GM19468 (cell line): ENCODE data around the gene CELA2A.
"Not testable (repeated sequence)": the region's sequence is repeated elsewhere in the genome, so short reads cannot be mapped to it uniquely, and the experiment has no call there.

Source experiments
- ATAC-seq: cut with Tn5 transposase; IDR thresholded peaks from one replicate; pipeline ENCODE4 v1.9.1; 2021; ENCODE audit warnings: mild to moderate bottlenecking, moderate library complexity, moderate number of reproducible peaks; ENCODE audit not compliant: unreplicated experiment; ENCODE audit errors: extremely low read depth

CELA2A gene

DNA sequence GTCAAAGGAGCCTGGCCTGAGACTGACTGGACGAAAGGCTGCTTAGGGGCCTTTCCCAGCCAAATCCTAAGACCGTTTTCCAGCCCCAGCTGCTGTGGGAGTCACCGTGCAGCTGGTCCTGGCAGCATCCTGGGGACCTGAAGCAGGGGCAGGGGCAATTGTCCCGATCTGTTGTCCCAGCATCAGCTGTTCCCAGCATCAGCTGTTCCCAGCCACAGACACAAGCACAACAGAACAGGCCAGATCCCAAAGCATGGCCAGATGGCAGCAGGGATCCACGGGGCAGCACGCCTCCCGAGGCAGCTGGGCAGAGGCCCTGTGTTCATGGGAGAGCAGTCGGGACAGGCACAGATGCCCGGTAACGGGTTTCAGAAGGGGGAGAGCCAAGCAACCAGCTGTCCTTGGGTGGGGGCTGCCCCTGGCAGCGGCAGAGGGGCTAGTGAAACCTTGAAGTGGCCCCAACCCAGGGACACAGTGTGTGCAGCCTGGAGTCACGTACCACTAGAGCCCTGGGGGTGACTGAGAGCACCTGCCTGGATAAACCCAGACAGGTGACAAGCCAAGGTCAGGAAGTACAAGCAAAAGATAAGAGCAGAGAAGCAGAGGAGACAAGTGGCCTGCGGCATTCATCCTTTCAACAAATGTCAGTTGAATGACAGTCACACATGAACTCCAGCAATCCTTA, 32.7 kb downstream of the CELA2A start:
- ATAC-seq, result no peak

DNA sequence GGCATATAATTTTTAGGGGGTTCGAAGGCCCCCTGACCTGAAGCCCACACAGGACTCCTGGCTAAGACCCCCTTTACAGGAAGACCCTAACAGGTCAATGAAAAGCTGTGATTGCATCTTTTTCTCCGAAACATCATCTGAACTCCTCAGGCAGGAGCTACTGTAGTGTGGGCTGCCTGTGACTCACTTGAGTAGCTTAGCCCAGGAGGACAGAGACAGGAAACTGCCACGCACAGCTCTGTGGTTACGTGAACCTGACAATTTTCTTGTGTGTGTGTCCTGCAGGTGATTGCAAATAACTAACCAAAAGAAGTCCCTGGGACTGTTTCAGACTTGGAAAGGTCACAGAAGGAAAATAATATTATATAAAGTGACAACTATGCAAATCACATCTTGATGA, 34.5 kb downstream of the CELA2A start:
- ATAC-seq, result not testable (repeated sequence)

DNA sequence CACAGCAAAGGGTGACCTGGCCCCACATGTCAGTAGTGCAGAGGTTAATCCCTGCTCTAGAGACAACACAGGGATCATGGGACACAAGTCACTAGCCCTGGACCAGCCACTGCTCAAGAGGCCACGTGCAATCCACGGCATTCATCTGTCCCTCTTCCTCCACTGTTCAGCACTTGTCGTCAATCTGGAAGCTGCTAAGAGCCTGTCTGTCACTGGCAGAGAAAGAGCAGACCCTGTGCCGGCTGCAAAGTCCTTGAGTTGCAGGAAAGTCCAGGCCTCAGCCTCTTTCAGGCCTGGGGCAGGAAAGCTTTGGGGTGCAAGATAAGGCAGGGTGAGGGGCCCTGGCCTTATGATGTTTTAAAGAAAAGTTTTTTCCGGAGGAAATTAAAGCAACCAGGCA, 36.1 kb downstream of the CELA2A start:
- no peak for ATAC-seq

DNA sequence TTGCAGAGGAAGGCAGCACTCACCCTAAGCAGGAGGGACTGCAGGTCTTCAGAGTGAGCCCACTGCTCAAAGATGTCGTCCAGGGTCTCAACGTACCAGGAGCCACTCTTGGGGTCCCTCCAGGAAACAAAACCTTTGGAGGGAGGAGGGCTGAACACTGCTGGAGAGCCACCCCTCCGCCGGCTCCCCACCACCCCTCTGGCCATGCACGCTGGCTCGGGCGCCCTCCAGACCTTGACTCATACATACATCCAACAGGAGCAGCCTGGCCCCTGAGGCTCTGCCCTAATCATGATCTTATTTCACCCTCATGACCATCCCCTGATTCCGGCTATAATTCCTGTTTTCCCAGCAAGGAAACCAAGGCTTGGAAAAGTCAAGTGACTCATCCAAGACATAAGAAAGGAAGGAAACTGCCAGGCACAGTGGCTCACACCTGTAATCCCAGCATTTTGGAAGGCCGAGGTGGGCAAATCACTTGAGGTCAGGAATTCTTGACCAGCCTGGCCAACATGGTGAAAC, 37.4 kb downstream of the CELA2A start:
- no peak for ATAC-seq

DNA sequence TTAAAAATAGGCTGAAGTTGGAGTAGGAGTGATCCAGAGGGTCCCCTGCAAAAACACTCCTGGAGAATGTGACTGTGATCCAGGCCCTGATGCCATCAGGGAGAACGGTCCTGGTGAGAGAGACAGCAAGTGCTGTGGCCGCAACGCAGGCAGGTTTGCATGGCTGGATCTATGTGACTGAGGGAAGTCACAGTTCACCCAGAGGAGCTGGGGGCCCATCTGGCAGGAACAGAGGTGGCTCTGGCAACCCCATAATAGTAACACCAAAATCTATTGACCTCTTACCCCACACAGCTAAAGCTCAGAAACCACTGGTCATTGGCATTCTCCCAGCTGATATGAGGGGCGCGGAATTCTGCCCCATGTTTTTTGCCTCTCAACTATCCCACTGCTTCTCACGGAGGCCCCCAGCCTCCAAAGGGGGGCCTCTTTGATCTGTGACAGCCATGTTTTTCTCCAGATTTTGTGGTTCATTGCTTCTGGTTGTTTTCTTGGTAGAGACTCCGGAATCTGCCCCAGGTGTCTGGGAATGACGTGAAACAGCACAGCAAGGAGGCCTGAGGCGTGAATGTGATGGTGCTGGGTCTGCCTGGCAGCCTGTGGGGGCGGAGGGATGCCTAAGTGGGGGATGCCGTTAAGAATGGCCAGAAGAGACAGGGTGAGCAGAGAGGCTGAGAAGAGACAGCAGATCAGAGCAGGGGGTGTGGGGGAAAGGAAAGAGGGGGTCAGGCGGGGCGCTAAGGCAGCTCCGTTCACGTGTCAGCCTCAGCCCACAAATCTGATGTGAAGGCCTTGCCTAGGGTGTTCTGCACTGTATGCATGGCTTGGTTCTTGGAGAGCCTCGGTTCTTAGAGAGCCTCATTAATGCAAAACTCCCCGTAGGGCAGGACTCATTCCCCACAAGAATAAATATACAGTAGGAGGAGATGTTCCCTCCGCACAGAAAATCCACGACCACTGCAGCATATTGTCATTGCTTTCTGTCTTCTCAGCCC, 43.9 kb downstream of the CELA2A start:
- no peak for ATAC-seq

DNA sequence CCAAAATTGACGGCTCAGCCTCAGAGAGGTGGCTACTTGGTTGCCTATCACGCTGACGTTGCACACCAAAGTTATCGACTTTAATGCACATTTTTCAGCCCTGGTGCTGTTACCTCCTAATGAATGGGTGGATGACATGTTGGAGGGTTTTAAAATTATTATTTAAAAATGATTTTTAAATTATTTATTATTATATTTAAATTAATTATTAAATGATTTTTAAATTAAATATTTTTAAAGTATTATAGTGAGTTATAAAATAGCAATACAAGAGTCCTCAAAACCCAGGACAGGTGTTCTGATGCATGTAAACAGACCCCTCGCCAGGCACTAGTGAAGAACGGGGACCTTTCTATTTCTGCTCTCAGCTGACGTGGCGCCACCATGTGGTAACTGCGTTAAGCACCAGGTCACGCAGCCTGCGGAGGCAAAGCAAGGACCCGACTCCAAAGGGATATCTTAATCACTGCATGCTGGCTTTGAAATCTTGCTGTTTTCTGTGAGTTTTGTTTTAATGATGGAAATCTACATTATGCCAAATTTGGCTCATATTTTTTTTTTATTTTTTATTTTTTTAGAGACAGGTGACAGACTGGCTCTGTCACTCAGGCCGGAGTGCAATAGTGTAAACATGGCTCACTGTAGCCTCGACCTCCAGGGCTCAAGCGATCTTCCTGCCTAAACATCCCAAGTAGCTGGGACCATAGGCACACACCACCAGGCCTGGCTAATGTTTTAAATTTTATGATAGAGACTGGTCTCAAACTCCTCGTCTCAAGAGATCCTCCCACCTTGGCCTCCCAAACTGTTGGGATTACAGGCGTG, 44.9 kb downstream of the CELA2A start:
- no peak for ATAC-seq

DNA sequence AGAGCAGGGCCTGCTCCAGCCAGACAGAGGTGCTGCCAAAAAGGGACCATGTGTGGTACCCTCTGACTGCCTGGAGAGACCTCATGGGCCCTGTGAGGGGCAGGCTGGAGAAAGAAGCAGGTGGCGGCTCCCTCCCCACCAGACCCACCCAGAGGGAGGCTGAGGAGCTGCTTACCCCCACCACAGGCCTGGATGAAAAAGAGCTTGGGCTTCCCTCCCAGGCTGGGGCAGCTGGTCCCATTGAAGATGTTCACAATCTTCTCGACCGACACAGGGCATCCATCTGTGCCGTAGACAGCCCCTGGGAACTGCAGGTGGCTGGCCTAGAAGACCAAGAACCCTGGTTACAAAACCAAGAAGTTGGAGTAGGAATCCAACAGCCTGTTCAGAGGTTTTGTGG, 47.9 kb downstream of the CELA2A start:
- no peak for ATAC-seq

DNA sequence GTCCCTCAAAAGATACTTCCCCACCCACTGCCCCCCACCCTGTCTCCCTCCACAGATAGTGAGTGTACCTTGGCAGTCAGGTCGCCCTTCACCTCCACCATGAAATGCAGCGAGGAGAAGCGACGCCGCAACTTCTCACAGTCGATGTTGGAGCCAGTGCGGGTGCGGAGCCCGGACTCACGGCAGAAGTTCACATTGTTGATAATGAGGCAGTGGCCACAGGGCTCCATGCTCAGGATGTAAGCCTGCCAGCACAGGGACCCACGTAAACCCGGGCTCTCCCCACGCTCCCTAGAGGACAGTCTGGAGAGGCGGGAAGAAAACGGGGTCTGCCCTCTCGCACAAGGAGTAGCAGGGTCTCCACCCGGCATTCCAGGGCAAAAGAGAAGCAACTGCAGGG, 50.3 kb downstream of the CELA2A start:
- no peak for ATAC-seq

DNA sequence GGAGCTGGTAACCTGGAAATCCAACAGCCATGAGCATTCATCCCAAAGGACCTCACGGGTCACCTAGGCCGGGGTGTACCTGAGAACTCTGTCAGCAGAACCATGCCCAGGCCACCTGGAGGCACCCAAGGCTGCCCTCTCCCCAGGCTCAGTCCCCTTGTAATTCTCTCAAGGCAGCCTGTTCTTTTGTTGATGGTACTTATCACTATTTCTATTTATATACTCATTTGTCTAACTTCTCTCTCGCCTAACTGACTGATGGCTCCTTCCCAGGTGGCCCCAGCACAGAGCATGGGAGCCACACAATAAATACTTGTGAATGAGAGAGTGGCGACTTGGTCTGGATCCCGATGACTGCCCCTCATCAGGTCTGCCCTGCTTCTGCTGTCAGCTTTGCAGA, 50.7 kb downstream of the CELA2A start:
- no peak for ATAC-seq

DNA sequence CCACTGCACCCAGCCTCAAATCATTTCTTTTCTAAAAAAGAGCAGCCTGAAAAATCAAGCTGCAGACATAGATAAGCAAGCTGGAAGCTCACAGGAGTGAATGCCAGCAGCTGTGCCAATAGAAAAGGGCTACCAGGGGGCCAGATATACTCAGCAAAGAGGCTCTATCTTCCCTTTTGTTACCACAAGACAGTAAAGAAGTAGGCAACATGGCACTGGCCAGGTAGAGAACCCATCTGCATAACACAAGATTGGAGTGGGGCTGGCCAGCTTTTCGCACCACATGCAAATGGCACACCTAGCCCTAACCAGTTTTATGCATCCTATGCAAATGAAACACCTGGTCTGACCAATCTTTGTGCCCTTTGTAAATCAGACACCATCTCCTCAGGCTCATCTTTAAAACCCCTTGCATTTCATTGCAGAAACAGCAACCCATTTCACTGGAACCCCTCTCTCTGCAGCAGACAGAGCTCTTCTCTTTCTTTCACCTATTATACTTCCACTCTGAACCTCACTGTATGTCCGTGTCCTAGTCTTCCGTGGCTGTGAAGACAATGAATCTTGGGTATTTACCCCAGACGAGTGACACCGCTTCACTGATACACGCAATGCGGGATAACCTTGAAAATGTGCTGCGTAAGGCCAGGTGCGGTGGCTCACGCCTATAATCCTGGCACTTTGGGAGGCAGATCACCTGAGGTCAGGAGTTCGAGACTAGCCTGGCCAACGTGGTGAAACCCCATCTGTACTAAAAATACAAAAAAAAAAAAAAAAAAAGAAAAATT, 52.4 kb downstream of the CELA2A start:
- no peak for ATAC-seq

DNA sequence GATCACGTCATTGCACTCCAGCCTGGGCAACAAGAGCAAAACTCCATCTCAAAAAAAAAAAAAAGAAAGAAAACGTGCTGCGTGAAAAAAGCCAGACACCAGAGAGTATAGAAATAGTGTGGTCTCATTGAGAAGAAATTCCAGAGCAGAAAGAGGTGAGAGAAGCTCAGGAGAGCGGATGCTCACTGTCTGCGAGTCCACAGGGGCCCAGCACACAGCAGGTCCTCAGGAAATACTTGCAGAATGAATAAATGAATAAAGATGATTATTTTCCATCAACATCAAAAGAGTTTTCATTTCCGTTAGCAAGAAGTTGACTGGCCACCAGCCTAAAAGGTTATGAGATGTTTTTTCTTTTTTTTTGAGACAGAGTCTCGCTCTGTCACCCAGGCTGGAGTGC, 53.1 kb downstream of the CELA2A start:
- no peak for ATAC-seq

DNA sequence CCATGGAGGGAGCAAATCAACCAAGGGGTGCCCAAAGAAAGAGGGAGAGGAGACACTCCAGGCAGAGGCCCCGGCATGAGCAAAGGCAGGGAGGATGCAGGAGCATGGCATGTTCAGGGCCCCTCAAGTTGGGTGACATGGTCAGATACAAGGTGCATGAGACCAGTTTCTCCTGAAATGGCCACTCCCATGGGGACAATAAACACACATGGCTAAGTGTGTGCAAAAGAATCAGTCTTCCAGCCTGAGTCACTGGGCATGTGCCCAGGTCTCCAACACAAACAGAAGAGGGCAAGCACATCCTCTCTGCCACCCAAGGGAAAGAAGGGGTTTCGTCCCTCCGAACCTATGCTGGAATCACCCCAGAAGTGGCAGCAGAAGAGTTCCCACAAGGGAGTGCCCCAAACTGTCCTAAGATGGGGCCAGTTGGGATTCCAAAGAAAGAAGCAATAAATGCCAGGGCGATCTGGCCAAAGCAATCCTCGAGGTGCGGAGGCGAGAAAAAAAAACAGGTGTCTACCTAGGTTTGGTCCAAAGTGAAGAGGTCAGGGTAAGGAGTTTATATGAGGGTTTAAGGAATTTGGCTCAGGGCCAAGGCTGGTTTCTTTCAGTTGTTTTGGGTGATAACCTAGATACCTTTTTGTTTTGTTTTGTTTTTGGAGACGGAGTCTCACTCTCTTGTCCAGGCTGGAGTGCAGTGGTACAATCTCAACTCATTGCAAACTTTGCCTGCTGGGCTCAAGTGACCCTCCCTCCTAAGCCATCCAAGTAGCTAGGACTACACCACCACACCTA, 54.3 kb downstream of the CELA2A start:
- no peak for ATAC-seq

DNA sequence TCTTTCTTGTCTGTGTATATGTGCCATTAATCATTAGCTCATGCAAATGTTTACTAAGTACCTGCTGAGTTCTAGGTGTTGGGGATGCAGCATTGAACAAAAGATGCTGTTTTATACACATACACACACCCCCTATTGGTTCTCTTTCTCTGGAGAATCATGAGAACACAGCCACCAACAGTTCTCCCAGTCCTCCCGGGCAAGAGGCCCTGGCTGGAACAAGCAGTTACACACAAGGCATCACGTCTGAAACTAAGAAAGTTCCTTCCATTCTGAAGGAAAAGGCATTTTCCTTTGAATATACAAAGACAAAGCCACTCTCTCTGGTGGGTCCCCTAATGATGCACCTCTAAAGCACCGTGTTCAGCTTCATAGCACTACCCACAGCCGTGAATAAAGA, 56.7 kb downstream of the CELA2A start:
- ATAC-seq, result no peak

DNA sequence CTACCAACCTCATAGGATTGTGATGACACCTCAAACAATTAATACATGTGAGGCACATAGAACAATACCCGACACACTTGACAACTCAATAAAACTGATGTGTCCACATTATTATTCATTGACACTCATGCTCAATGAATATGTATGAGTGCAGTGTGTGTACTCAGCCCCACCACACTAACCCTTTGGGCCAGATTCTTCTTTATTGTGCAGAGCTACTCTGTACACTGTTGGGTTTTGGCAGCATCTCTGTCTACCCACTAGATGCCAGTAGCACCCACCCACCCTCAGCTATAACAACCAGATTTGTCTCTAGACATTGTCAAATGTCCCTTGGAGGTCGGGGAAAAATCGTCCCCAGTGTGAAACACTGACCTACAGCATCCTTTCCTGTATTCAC, 57.4 kb downstream of the CELA2A start:
- ATAC-seq, result no peak

DNA sequence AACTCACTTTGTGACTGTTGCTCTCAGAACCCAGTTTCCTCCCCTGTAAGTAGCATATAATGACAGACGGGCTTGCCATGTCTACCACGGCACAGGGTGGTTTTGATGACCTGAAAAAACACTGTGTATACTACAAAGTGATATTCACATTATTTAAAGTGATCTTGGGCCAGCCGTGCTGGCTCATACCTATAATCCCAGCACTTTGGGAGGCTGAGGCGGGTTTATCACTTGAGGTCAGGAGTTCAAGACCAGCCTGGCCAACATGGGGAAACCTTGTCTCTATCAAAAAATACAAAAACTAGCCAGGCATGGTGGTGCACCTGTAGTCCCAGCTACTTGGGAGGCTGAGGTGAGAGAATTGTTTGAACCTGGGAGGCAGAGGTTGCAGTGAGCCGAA, 58.0 kb downstream of the CELA2A start:
- not testable (repeated sequence) for ATAC-seq

DNA sequence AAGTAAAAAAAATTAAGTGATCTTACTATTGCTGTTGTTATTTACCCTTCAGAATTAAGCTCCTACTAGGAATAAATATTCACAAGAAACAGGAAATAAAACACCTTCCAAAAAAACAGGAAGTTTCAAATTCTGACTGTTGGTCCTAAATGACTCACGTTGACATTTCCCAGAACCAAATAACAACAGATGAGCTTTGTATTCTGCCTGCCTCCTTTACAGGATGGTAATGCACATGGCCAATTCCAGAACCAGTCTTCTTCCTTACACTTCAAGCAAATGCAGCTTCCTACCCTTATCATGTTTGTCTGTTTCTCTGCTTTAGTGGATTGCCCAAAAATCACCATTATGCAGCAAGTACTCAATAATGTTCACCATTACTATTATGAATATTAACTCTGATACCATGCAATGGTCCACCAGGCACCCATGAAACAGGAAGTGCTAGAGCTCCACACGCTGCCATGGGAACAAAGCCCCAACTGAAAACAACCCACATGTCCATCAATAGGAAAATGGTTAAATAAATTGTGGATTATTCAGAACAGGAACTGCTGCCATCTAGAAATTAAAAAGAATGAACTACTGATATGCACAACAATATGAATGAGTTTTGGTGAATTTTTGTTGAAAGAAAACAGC, 58.6 kb downstream of the CELA2A start:
- no peak for ATAC-seq

DNA sequence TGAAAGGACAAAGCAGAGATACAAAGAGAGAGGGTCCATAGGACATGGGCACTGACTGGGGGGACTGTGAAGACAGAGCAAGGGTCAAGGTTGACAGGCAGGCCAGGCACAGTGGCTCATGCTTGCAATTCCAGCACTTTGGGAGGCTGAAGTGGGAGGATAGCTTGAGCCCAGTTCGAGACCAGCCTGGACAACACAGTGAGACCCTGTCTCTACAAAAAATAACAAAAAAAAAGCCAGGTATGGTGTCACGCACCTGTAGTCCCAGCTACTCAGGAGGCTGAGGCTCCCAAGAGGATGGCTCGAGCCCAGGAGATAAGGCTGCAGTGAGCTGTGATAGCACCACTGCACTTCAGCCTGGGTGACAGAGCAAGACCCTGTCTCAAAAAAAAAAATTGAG, 63.1 kb downstream of the CELA2A start:
- ATAC-seq, result no peak

DNA sequence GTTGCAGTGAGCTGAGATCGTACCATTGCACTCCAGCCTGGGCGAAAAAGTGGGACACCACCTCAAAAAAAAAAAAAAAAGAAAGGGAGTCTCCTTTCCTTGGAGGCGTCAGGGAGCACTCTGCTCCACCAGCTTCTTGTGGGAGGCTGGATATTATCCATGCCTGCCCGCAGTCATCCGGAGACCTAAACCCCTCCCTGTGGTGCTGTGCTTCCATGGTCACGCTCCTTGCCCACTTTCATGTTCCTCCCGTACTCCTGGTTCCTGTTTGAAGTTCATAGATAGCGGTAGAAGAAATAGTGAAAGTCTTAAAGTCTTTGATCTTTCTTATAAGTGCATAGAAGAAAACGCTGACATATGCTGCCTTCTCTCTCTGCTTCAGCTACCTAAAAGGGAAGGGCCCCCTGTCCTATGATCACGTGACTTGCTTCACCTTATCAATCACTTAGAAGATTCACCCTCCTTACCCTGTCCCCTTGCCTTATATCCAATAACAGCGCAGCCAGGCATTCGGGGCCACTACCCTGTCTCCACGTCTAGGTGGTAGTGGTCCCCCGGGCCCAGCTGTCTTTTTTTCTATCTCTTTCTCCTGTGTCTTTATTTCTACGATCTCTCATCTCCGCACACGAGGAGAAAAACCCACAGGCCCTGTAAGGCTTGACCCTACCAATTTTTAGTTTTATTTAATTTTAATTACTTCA, 64.8 kb downstream of the CELA2A start:
- ATAC-seq, result not testable (repeated sequence)
